Urinary bladder (tissue), 4 donors: ENCODE results near the gene CNDP1. TPM values are rescaled to one million over a fixed set of nuclear protein-coding genes. Genes with fewer than 3 reads are reported as not detected.

Experiments
- DNase-seq: peaks from one replicate; pipeline ENCODE4 v3.0.0-alpha.2; 2015; ENCODE audit errors: extremely low spot score
- H3K27ac ChIP-seq: one replicate; pipeline ENCODE4 v1.5.1; 2013; ENCODE audit warnings: low read depth, mild to moderate bottlenecking, moderate library complexity
- H3K36me3 ChIP-seq: one replicate; pipeline ENCODE4 v1.6.1; 2013; ENCODE audit warnings: mild to moderate bottlenecking, moderate library complexity; ENCODE audit not compliant: insufficient read depth
- H3K4me1 ChIP-seq: one replicate; pipeline ENCODE4 v1.6.1; 2013; ENCODE audit warnings: mild to moderate bottlenecking, moderate library complexity; ENCODE audit not compliant: insufficient read depth
- H3K4me3 ChIP-seq: one replicate; pipeline ENCODE4 v1.5.1; 2013; ENCODE audit warnings: low read depth, low read length
- whole genome bisulfite sequencing: extraction: QIAGEN DNeasy Blood & Tissue Kit; methylation state at CpG from one replicate; pipeline ENCODE4 v1.1.7; 2013; 5-methylcytosine and 5-hydroxymethylcytosine counted together
- polyA plus RNA-seq: library from polyadenylated mRNA; stranded (reverse); fragments of 200-250 nt; gene quantifications from one replicate; pipeline ENCODE4 v1.2.3, GENCODE V29; 2013
- total RNA-seq: library from RNA; depleted of rRNA; stranded (reverse); fragments of >200 nt; gene quantifications from one replicate; pipeline ENCODE4 v1.2.3, GENCODE V29; 2014
- donor health status: healthy with polysubstance abuse.
- donor health status: healthy.

CNDP1 gene
- total and polyA plus RNA-seq, 2 donors: 0.16 to 0.20 TPM

GRCh38 chr18:74532511-74533025 lies 1.7 kb upstream of the CNDP1 start:
- no peaks in the 10 kb centered on the region for H3K36me3 ChIP-seq
- H3K4me1 ChIP-seq: no peaks in the 10 kb centered on the region
- H3K27ac ChIP-seq: no peak overlapping the region
- 67% methylated on average over 9 of the region's 9 CpGs for WGBS
- H3K4me3 ChIP-seq: no peak overlapping the region
- no peak for DNase-seq

GRCh38 chr18:74533666-74534065 lies 634 bp upstream of the CNDP1 start:
- H3K36me3 ChIP-seq: no peaks in the 10 kb centered on the region
- no peak overlapping the region for H3K4me3 ChIP-seq
- H3K27ac ChIP-seq: no peak overlapping the region
- no peaks in the 10 kb centered on the region for H3K4me1 ChIP-seq
- WGBS: 97% methylated on average over 12 of the region's 12 CpGs
- no peak for DNase-seq

- no peak for DNase-seq
- H3K36me3 ChIP-seq: no peaks in the 10 kb centered on the region
- no peaks in the 10 kb centered on the region for H3K4me1 ChIP-seq
- 86% methylated on average over 9 of the region's 9 CpGs for WGBS
- no peak overlapping the region for H3K27ac ChIP-seq
- H3K4me3 ChIP-seq: no peak overlapping the region
These were observed 815 bp downstream of the CNDP1 start for GRCh38 chr18:74534981-74535649.

- Histone ChIP-seq H3K4me3 (no peak overlapping the region), H3K4me1 (no peaks in the 10 kb centered on the region), H3K27ac (no peak overlapping the region), H3K36me3 (no peaks in the 10 kb centered on the region)
- no peak for DNase-seq
- WGBS: 79% methylated on average over 11 of the region's 11 CpGs
These were observed 5.0 kb downstream of the CNDP1 start for GRCh38 chr18:74539289-74539688.

- DNase-seq: no peak
These were observed 6.5 kb downstream of the CNDP1 start for GRCh38 chr18:74540652-74541421.

GRCh38 chr18:74541703-74542555 lies 7.6 kb downstream of the CNDP1 start:
- no peak for DNase-seq
- Histone ChIP-seq H3K4me3 (no peak overlapping the region), H3K36me3 (no peaks in the 10 kb centered on the region), H3K4me1 (no peaks in the 10 kb centered on the region), H3K27ac (no peak overlapping the region)
- WGBS: 83% methylated on average over 15 of the region's 15 CpGs

More at GRCh38 chr18:74540652-74541421, 6.5 kb downstream of the CNDP1 start:
- Histone ChIP-seq H3K27ac (no peak overlapping the region), H3K36me3 (no peaks in the 10 kb centered on the region), H3K4me1 (no peaks in the 10 kb centered on the region), H3K4me3 (no peak overlapping the region)
- WGBS: 68% methylated on average over 20 of the region's 20 CpGs

- H3K4me1 ChIP-seq: no peaks in the 10 kb centered on the region
- WGBS: 62% methylated on average over 8 of the region's 8 CpGs
These were observed 10.6 kb downstream of the CNDP1 start for GRCh38 chr18:74544898-74545297.

GRCh38 chr18:74546007-74546406 lies 11.7 kb downstream of the CNDP1 start:
- no peaks in the 10 kb centered on the region for H3K36me3 ChIP-seq
- no peak overlapping the region for H3K4me3 ChIP-seq
- 98% methylated on average over 11 of the region's 11 CpGs for whole genome bisulfite sequencing
- no peaks in the 10 kb centered on the region for H3K4me1 ChIP-seq
- no peak overlapping the region for H3K27ac ChIP-seq
- no peak for DNase-seq

More at GRCh38 chr18:74544898-74545297, 10.6 kb downstream of the CNDP1 start:
- H3K27ac ChIP-seq: no peak overlapping the region
- H3K36me3 ChIP-seq: no peaks in the 10 kb centered on the region
- H3K4me3 ChIP-seq: no peak overlapping the region
- DNase-seq: no peak

GRCh38 chr18:74546751-74547530 lies 12.6 kb downstream of the CNDP1 start:
- Histone ChIP-seq H3K27ac (no peak overlapping the region), H3K4me1 (no peaks in the 10 kb centered on the region), H3K4me3 (no peak overlapping the region), H3K36me3 (no peaks in the 10 kb centered on the region)
- WGBS: 31% methylated on average over 9 of the region's 9 CpGs
- DNase-seq: no peak

- H3K36me3 ChIP-seq: no peaks in the 10 kb centered on the region
- DNase-seq: no peak
- WGBS: 98% methylated on average over 7 of the region's 7 CpGs
- H3K27ac ChIP-seq: no peak overlapping the region
- no peaks in the 10 kb centered on the region for H3K4me1 ChIP-seq
- no peak overlapping the region for H3K4me3 ChIP-seq
These were observed 13.6 kb downstream of the CNDP1 start for GRCh38 chr18:74547860-74548259.

GRCh38 chr18:74549591-74550104 lies 15.3 kb downstream of the CNDP1 start:
- H3K4me3 ChIP-seq: no peak overlapping the region
- 98% methylated on average over 1 of the region's 1 CpG for WGBS
- no peak overlapping the region for H3K27ac ChIP-seq
- no peaks in the 10 kb centered on the region for H3K4me1 ChIP-seq
- DNase-seq: no peak
- H3K36me3 ChIP-seq: no peaks in the 10 kb centered on the region

GRCh38 chr18:74550886-74551285 lies 16.6 kb downstream of the CNDP1 start:
- WGBS: 93% methylated on average over 6 of the region's 6 CpGs
- H3K27ac ChIP-seq: no peak overlapping the region
- H3K4me1 ChIP-seq: no peaks in the 10 kb centered on the region
- no peaks in the 10 kb centered on the region for H3K36me3 ChIP-seq
- H3K4me3 ChIP-seq: no peak overlapping the region
- DNase-seq: no peak

GRCh38 chr18:74551452-74551851 lies 17.2 kb downstream of the CNDP1 start:
- no peaks in the 10 kb centered on the region for H3K36me3 ChIP-seq
- H3K27ac ChIP-seq: no peak overlapping the region
- no peaks in the 10 kb centered on the region for H3K4me1 ChIP-seq
- H3K4me3 ChIP-seq: no peak overlapping the region
- WGBS: 44% methylated on average over 3 of the region's 3 CpGs
- no peak for DNase-seq
